Stimulated activated CD4-positive, alpha-beta T cell treated with anti-CD3 and anti-CD28 coated beads, Interleukin-4, amount 100 ng/mL, for 48 hours (primary cell): ENCODE data around the gene MACO1.
"Not testable (repeated sequence)": the region's sequence is repeated elsewhere in the genome, so short reads cannot be mapped to it uniquely, and the experiment has no call there.

ENCODE experiments used
- DNase-seq, 2 donors: peaks; one replicate each; pipeline ENCODE4 v3.0.0-alpha.2; 2020; ENCODE audit warnings: low read depth in 2 of 2

Gene MACO1

GRCh38 chr1:25425098-25426085, 5.3 kb upstream of the MACO1 start:
- DNase-seq, result no peak

- no peak for DNase-seq
Measured at GRCh38 chr1:25427696-25428095, 3.0 kb upstream of the MACO1 start.

- DNase-seq, result no peak
Measured at GRCh38 chr1:25428475-25429166, 2.1 kb upstream of the MACO1 start.

- DNase-seq, result no peak
Measured at GRCh38 chr1:25430967-25431881, 527 bp downstream of the MACO1 start.

- DNase-seq, result no peak
Measured at GRCh38 chr1:25431955-25432719, 1.4 kb downstream of the MACO1 start.

GRCh38 chr1:25432749-25433388, 2.2 kb downstream of the MACO1 start:
- no peak for DNase-seq

GRCh38 chr1:25433389-25434186, 2.9 kb downstream of the MACO1 start:
- no peak for DNase-seq

- DNase-seq, result no peak
Measured at GRCh38 chr1:25435397-25436108, 4.9 kb downstream of the MACO1 start.

- no peak for DNase-seq
Measured at GRCh38 chr1:25437672-25438071, 7.0 kb downstream of the MACO1 start.

GRCh38 chr1:25439287-25439686, 8.6 kb downstream of the MACO1 start:
- no peak for DNase-seq

- no peak for DNase-seq
Measured at GRCh38 chr1:25442178-25442577, 11.5 kb downstream of the MACO1 start.

- DNase-seq, result no peak
Measured at GRCh38 chr1:25443030-25443699, 12.5 kb downstream of the MACO1 start.

- DNase-seq, result not testable (repeated sequence)
Measured at GRCh38 chr1:25444604-25445003, 13.9 kb downstream of the MACO1 start.

GRCh38 chr1:25445993-25446538, 15.4 kb downstream of the MACO1 start:
- no peak for DNase-seq

- no peak for DNase-seq
Measured at GRCh38 chr1:25447547-25447946, 16.9 kb downstream of the MACO1 start.

GRCh38 chr1:25450891-25451290, 20.2 kb downstream of the MACO1 start:
- DNase-seq, result no peak

GRCh38 chr1:25451908-25452307, 21.2 kb downstream of the MACO1 start:
- no peak for DNase-seq

GRCh38 chr1:25456502-25456901, 25.8 kb downstream of the MACO1 start:
- no peak for DNase-seq
